Activated CD8-positive, alpha-beta memory T cell treated with anti-CD3 and anti-CD28 coated beads, Interleukin-2, amount 50 U/mL, for 1 hour (primary cell): Measurements from ENCODE around the gene TC2N.
"Not testable (repeated sequence)": the region's sequence is repeated elsewhere in the genome, so short reads cannot be mapped to it uniquely, and the experiment has no call there.

Experiments
- DNase-seq: peaks from one replicate; pipeline ENCODE4 v3.0.0-alpha.2; 2020; ENCODE audit errors: extremely low read depth

TC2N gene

GRCh38 chr14:91753501-91754128 lies 113.7 kb downstream of the TC2N start:
- DNase-seq: no peak

- DNase-seq: no peak
Observed at GRCh38 chr14:91752961-91753360, 114.4 kb downstream of the TC2N start.

GRCh38 chr14:91751719-91752118 lies 115.6 kb downstream of the TC2N start:
- no peak for DNase-seq

- DNase-seq: no peak
Observed at GRCh38 chr14:91750634-91751198, 116.6 kb downstream of the TC2N start.

- no peak for DNase-seq
Observed at GRCh38 chr14:91749868-91750267, 117.5 kb downstream of the TC2N start.

GRCh38 chr14:91748049-91748448 lies 119.3 kb downstream of the TC2N start:
- no peak for DNase-seq

- no peak for DNase-seq
Observed at GRCh38 chr14:91745344-91745743, 122.0 kb downstream of the TC2N start.

GRCh38 chr14:91744068-91744480 lies 123.3 kb downstream of the TC2N start:
- no peak for DNase-seq

- DNase-seq: no peak
Observed at GRCh38 chr14:91743305-91743653, 124.1 kb downstream of the TC2N start.

- DNase-seq: no peak
Observed at GRCh38 chr14:91742621-91743304, 124.6 kb downstream of the TC2N start.

- DNase-seq: not testable (repeated sequence)
Observed at GRCh38 chr14:91739867-91740266, 127.5 kb downstream of the TC2N start.

GRCh38 chr14:91737619-91738018 lies 129.7 kb downstream of the TC2N start:
- DNase-seq: no peak

GRCh38 chr14:91732859-91733477 lies 134.4 kb downstream of the TC2N start:
- no peak for DNase-seq

- DNase-seq: no peak
Observed at GRCh38 chr14:91732439-91732838, 134.9 kb downstream of the TC2N start.

GRCh38 chr14:91731986-91732385 lies 135.3 kb downstream of the TC2N start, which contains the start of gene CATSPERB:
CATSPERB (minus strand) TSS chr14:91732086; CDS start chr14:91729479, 2,607 bp downstream.
- DNase-seq: no peak

- no peak for DNase-seq
Observed at GRCh38 chr14:91731018-91731417, 136.3 kb downstream of the TC2N start.

- no peak for DNase-seq
Observed at GRCh38 chr14:91729756-91730155, 137.6 kb downstream of the TC2N start.
